Measurements from ENCODE around the gene MED12L.

MED12L gene

DNA sequence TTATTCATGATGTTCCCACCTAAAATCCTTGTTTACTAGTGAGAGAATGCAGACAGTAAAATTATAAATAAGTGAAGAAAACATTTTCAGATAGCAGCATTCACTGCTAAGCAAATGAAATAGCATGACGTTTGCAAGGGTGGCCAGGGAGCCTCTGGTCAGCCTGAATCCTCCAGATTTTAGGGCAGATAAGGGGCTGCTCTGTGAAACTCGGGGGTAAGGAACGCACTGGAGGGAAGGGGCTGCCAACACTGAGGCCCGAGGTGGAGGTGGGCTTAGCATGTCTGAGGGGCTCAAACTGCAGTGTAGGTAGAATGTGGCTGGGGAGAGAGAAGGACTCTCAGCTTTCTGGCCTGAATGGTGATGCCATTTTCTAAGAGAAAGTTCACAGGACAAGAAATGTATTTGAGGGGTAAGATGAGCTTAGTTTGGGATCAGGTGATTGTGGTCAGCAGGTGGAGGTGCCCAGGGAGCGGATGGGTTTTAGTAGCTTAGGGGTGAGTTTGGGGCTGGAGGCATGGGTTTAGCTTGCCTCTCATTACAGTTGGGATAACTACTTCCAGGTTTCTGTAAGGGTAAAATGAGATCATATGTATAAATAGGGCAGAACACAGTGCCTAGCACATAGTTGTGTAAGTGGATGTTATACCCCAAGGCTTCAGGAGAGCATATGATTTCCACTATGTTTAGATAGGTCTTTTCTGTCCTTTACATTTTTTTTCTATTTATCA lies 97.0 kb downstream of the MED12L start:
- DNase-seq (ENCODE audit: low spot score) = no peak

GRCh38 chr3:151183265-151183671 lies 97.8 kb downstream of the MED12L start:
- no peak for DNase-seq (ENCODE audit: low spot score)

DNA sequence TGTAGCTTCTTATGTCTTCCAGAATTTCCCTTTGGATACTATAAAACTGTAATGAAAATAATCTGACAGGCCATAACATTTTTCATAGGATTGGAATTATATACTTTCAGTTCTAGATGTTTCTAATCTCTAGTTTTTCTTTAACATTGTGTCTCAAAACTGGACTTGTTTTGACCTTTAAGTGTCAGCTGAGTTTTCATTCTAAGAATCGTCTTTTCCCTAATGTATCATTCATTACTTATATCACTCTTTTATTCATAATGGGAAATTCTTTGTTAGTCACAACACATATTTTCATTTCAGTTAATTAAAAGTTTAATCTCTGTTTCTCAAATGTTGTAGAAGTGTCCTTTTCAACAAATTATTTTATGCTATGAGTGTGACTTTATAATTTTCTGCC lies 105.6 kb downstream of the MED12L start:
- DNase-seq (ENCODE audit: low spot score) = no peak

DNA sequence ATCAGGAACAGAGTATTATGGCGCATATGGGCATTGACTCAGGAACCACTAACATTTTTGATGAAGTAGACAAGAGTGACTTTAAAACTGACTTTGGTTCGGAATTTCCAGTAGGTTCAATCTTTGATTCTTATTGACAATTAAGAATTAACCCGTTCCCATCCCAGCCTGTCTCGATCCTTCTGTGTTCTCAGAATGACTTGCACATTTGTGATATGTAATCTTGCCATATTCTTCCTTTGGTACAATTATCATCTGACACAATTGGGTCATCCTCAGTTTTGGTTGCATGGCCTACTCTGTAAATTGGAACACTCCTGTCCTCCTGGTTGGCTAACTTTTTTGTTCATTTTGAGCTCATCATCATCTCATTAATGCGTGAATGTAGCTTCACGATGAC lies 107.1 kb downstream of the MED12L start:
- DNase-seq (ENCODE audit: low spot score) = no peak

- DNase-seq (ENCODE audit: low spot score) = no peak
Observed at GRCh38 chr3:151195826-151196225, 110.4 kb downstream of the MED12L start.

DNA sequence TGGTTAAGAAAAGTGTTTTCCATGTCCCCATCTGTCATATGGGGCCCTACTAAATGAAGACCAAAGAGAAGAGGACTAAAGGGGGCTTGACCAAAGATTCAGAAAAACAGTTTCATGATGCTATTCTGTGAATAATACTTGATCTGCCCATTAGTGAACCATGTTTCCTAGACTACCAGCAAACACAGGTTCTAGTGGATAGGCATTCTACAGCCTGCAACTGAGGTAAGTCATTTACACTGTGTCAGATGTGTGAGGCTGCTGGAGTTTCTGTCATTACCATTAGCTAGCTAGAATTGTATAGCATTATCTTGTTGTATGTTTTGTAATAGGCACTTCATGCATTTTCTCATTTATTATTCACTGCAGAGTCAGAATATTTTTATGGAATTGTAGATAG lies 111.0 kb downstream of the MED12L start:
- no peak for DNase-seq (ENCODE audit: low spot score)

DNA sequence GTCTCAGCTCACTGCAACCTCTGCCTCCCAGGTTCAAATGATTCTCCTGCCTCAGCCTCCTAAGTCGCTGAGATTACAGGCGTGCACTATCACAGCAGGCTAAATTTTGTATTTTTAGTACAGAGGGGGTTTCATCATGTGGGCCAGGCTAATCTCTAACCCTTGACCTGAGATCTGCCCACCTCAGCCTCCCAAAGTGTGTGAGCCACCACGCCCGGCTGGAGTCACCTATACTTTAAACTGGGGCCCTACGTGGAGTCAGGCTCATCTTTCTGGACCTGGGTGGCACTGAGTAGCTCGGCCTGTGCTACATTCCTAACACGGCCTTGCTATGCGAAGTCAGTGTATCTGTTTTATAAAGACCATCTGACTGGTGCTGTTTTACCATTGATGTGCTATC lies 111.8 kb downstream of the MED12L start:
- no peak for DNase-seq (ENCODE audit: low spot score)

DNA sequence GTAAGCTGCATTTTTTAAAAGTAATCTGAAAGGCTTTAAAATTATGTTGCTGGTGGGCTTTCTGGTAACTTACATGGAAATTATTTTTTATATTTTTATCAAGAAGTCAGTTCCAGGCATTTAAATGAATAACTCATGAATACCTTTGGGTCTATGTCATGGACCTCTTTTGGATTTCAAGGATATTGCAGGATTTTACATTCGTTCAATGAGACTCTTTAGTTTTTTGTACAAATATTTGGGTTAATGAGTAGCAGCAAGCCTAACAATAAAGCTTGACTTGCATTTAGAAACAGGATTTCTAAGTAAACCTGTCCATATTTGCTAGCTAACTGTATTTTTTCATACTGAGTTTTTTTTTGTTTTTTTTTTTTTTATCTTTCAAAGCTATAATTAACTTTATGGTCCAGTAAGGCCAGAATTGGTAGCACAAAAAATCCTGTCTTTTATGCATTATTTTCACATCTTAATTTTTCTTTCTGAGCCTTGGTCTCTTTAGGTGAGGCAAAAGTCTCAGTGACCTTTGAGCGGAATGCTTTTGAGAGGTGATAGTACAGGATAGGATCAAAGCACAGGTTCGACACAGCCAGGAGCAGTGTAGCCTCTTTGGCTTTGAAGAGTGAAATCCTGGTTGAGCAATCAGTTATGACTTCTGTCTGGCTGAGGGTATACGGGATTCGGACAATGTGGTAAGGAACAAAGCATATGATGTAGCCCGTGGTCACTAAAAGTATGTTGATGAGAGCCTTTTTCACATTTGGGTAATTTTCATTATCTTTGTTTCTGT lies 112.7 kb downstream of the MED12L start:
- no peak for DNase-seq (ENCODE audit: low spot score)

- no peak for DNase-seq (ENCODE audit: low spot score)
Observed at GRCh38 chr3:151198849-151199248, 113.4 kb downstream of the MED12L start.

GRCh38 chr3:151199554-151200438 lies 114.3 kb downstream of the MED12L start:
- DNase-seq (ENCODE audit: low spot score) = no peak

GRCh38 chr3:151200586-151200985 lies 115.1 kb downstream of the MED12L start:
- no peak for DNase-seq (ENCODE audit: low spot score)

GRCh38 chr3:151201051-151201730 lies 115.7 kb downstream of the MED12L start:
- DNase-seq (ENCODE audit: low spot score) = no peak

GRCh38 chr3:151203051-151203420 lies 117.6 kb downstream of the MED12L start, which contains the start of gene GPR171:
Gene GPR171, minus strand, starts transcription at chr3:151203216. Its CDS starts 3,830 bp downstream, at chr3:151199386.
- no peak for DNase-seq (ENCODE audit: low spot score)

DNA sequence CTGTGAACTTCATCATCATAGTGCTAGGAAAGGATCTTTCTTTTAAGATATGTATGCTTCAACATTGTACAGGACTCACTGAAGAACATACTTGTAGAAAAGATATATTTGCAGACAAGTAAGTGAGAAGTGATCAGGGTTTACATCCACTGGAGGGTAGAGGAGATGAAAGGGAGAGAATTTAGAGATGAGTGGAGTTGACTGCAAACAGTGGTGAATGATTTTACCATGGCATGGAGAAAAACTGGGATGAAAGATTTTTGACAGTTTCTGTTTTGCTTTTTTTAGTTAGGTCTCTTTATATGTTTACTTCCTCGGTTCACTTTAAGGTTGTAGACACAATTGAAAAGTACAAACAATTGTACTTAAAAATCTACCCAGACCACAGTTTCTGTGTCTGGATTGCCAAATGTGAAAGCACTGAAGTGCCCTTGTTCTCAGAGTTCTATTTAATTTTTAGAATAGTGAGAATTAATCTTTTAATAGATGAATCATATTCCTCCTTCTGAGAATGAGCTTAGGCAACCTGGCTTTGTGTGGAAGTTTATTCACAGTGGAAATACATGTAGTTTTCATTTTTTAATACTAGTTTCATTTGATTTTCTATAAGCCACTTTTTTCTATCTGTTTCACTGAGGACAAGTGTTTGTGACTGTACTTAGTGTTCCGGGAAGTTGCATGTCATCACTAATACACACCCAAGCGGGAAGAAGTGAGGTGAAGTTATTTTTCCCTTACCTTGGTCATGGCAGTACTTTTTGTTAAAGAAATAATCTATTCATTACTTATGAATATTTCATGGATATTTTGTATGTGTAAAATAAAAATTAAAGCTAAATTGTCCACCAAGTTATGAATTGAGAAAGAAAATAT lies 119.3 kb downstream of the MED12L start:
- no peak for DNase-seq (ENCODE audit: low spot score)

- no peak for DNase-seq (ENCODE audit: low spot score)
Observed at GRCh38 chr3:151205482-151205881, 120.0 kb downstream of the MED12L start.

DNA sequence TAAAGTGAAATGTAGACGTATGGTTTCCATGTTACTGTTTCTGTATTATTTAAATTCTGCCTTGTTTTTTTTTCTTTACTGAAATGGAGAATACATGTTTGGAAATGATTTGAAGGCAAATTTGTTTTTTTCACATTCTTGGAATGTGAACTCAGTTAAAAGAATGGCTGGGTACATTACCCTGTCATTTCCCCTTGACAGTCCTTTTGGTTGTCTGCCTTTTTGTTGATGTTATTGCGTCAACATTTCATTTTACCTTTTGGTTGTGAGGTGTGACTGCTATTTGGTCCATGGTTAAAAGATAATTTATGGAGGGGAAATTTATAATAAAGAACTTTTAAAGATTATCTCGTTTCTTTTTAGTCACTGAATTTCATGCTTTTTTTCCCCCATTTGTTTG lies 120.7 kb downstream of the MED12L start:
- no peak for DNase-seq (ENCODE audit: low spot score)

DNA sequence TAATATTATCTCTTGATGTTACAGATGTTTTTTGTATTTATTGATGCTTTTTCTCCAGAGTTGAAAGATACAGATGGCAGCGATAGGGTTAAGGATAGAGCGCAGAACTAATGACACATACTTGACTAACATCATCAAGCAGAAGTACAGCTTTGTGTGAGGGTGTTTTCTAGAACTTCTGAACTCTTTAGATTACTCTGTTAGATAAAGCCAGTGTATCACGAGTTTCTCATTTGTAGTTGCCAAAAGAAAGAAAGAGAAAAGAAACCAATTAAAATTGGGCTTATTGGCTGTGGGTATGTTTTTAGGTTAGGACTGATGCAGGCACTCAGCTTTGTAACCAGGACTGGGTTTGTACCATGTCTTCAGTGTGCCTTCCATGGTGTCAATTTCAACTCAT lies 124.2 kb downstream of the MED12L start:
- no peak for DNase-seq (ENCODE audit: low spot score)

- no peak for DNase-seq (ENCODE audit: low spot score)
Observed at GRCh38 chr3:151210676-151211381, 125.4 kb downstream of the MED12L start.

- DNase-seq (ENCODE audit: low spot score) = no peak
Observed at GRCh38 chr3:151213151-151213550, 127.7 kb downstream of the MED12L start.

DNA sequence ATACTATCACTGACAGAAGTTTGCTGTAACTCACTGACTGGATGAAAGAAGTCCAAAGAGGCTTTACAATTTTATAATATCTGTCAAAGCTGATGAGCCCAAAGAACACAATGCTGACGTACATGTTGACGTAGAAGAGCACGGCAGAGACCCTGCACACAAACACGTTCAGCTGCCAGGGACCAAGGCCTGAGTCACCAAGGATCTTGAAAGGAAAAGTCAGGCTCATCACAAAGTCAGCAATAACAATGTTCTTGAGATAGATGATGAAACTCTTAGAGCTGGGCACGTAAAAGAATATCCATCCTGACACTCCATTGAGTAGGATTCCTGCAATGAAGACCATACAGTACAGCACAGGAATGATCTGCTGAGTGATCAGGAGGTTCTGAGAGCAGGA lies 128.4 kb downstream of the MED12L start:
- no peak for DNase-seq (ENCODE audit: low spot score)
